Measurements from ENCODE around the gene FGF6. TPM values are rescaled to one million over a fixed set of nuclear protein-coding genes. Genes with fewer than 3 reads are reported as not detected.

The FGF6 gene
- polyA plus RNA-seq, 1 experiment = not detected

GRCh38 chr12:4446335-4446734, 720 bp upstream of the FGF6 start:
- ChIA-PET POLR2A (no interaction called here), CTCF (interaction anchor here (1.0 kb wide), 1 partner anchor 14 kb away, joined by 3 read pairs; no protein-coding TSS in a partner anchor)
- Histone ChIP-seq H3K4me3 (ENCODE audit: low read depth, low read length) (no peak overlapping the region), H3K27me3 (ENCODE audit: control insufficient read depth, insufficient read depth, low read length) (peaks cover 6% of the 10 kb centered on the region), H3K36me3 (ENCODE audit: control insufficient read depth, insufficient read depth, low read length) (no peaks in the 10 kb centered on the region)
- no peak for TF ChIP-seq CTCF (IDR thresholded peaks at IDR 0.05; ENCODE audit: insufficient read depth, low read depth, low read length)
- DNase-seq (ENCODE audit: low read depth) = no peak

DNA sequence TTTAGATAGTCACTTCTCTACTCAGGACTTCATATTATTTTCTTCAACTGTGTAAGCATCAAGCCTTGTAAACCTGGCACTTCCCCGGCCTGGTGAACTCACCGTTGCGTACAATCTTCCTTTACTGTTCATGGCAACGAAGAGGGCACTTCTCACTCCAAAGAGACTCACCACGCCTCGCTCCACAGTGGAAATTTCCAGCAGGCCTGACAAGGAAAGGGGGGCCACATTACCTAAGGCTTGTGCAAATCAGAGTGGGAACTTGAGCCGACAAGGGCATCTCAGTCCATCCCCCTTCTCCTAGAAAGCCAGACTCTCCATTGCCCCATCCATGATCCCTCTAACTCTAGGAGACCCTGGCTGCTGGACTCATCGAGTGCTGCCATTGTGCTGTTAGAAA, 1.6 kb downstream of the FGF6 start:
- Histone ChIP-seq H3K27me3 (ENCODE audit: control insufficient read depth, insufficient read depth, low read length) (peaks cover 4% of the 10 kb centered on the region), H3K4me3 (ENCODE audit: low read depth, low read length) (no peak overlapping the region), H3K36me3 (ENCODE audit: control insufficient read depth, insufficient read depth, low read length) (no peaks in the 10 kb centered on the region)
- no peak for TF ChIP-seq CTCF (IDR thresholded peaks at IDR 0.05; ENCODE audit: insufficient read depth, low read depth, low read length)
- DNase-seq (ENCODE audit: low read depth) = no peak
- CTCF ChIA-PET = no interaction called here
- POLR2A ChIA-PET = no interaction called here

DNA sequence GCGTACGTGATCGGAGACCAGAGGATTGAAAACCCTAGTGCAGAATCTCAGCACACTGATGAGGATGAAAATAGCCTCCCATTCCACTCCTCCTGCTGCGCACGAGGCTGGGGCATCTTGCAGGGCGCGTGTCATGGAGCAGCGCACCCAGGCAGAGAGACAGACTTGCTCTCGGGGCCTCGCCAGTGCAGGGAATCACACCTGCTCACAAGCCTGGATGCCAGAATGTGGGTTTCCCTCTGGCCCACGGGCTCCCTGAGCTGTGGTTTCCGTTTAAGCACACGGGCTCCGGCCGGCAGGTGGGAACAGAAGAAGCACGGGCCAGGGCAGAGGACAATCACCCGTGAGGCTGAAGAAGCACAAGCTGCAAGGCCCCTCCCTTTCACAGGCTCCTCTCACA, 2.0 kb downstream of the FGF6 start:
- ChIA-PET POLR2A (no interaction called here), CTCF (no interaction called here)
- DNase-seq (ENCODE audit: low read depth) = no peak
- Histone ChIP-seq H3K27me3 (ENCODE audit: control insufficient read depth, insufficient read depth, low read length) (peaks cover 4% of the 10 kb centered on the region), H3K36me3 (ENCODE audit: control insufficient read depth, insufficient read depth, low read length) (no peaks in the 10 kb centered on the region), H3K4me3 (ENCODE audit: low read depth, low read length) (no peak overlapping the region)
- TF ChIP-seq CTCF (IDR thresholded peaks at IDR 0.05; ENCODE audit: insufficient read depth, low read depth, low read length) = no peak

DNA sequence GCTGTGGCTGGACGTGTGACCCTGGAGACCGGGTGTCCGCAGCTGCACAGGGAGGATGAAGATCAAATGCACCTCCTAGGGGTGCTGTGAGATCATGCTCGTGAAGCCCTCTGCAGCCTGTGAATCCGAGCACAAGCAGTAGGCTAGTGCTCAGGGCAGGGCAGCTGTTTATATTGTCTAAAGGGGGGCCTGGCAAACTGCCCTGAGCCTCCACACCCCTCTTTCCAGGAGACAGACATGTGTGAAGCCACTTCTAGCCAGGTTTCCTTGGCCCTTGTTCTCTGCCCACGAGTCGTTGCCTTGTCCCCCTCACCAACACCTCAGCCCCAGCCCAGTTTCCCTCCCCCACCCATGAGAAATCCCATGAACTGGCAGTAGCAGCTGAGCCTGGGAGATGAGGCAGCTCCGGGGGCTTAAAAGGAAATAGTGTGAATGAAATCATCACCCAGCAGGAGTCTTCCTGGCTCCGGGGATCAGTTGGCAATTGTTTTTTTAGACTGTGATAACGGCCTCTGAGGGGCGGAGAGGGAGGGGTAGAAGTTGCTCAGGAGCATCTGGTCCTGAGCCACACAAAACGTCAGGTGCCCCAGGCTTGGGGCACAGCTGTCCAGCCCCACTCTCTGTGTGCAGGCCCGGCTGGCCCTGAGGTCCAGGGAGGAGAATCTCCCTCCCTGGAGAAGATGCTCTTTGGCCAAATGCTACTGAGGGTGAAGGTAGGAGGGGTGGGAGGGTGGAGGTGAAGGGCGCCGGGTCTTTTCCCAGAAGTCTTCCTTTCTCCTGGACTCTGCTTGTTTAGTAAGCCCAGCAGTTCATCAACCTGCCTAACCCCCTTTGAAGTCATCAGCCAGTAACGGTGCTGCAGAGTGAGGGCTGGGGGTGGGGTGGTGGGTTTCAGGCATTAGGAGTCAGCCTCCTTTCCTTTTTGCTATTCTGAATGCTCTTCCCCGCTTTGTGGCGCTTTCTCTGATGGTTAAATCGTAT, 4.0 kb downstream of the FGF6 start:
- H3K36me3 ChIP-seq (ENCODE audit: control insufficient read depth, insufficient read depth, low read length) = no peaks in the 10 kb centered on the region
- no peak for DNase-seq (ENCODE audit: low read depth)
- no peak overlapping the region for H3K4me3 ChIP-seq (ENCODE audit: low read depth, low read length)
- TF ChIP-seq CTCF (IDR thresholded peaks at IDR 0.05; ENCODE audit: insufficient read depth, low read depth, low read length) = no peak
- CTCF ChIA-PET = interaction anchor here (1.1 kb wide), 1 partner anchor 317 kb away, joined by 6 read pairs; no protein-coding TSS in a partner anchor
- H3K27me3 ChIP-seq (ENCODE audit: control insufficient read depth, insufficient read depth, low read length) = peaks cover 2% of the 10 kb centered on the region
- POLR2A ChIA-PET = no interaction called here

- CTCF ChIA-PET = interaction anchor here (1.7 kb wide), 1 partner anchor 20 kb away, joined by 6 read pairs; no protein-coding TSS in a partner anchor
- H3K27me3 ChIP-seq (ENCODE audit: control insufficient read depth, insufficient read depth, low read length) = peaks cover 2% of the 10 kb centered on the region
- no peak overlapping the region for H3K4me3 ChIP-seq (ENCODE audit: low read depth, low read length)
- no peak for TF ChIP-seq CTCF (IDR thresholded peaks at IDR 0.05; ENCODE audit: insufficient read depth, low read depth, low read length)
- no peak for DNase-seq (ENCODE audit: low read depth)
- POLR2A ChIA-PET = no interaction called here
- no peaks in the 10 kb centered on the region for H3K36me3 ChIP-seq (ENCODE audit: control insufficient read depth, insufficient read depth, low read length)
These were observed 5.3 kb downstream of the FGF6 start for GRCh38 chr12:4440187-4440941.
